ENCODE data around the gene HMGXB3.

DNA sequence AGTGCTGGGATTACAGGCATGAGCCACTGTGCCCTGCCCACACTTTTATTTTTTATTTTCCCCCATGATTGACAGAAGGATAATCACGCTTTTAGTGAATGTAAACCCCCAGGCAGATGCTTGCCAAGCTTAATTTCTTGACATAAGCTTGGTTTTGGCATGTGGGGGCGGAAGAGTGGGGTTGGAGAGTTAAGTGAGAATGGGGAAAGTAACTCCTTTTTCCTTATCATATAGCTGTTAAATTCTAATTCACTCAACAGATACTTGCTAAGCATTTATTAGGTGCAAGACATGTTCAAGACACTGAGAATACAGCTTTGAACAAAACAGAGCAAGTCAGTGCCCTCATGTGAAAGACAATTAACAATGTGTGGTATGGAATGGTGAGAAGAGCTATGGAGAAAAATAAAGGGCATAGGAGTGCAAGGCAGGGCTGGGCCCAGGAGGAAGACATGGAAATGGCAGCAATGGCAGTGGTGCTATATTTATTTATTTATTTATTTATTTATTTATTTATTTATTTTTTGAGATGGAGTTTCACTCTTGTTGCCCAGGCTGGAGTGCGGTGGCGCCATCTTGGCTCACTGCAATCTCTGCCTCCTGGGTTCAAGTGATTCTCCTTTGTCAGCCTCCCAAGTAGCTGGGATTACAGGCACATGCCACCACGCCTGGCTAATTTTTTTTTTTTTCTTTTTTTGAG, 37.8 kb upstream of the HMGXB3 start:
- TF ChIP-seq, protein P1, sequence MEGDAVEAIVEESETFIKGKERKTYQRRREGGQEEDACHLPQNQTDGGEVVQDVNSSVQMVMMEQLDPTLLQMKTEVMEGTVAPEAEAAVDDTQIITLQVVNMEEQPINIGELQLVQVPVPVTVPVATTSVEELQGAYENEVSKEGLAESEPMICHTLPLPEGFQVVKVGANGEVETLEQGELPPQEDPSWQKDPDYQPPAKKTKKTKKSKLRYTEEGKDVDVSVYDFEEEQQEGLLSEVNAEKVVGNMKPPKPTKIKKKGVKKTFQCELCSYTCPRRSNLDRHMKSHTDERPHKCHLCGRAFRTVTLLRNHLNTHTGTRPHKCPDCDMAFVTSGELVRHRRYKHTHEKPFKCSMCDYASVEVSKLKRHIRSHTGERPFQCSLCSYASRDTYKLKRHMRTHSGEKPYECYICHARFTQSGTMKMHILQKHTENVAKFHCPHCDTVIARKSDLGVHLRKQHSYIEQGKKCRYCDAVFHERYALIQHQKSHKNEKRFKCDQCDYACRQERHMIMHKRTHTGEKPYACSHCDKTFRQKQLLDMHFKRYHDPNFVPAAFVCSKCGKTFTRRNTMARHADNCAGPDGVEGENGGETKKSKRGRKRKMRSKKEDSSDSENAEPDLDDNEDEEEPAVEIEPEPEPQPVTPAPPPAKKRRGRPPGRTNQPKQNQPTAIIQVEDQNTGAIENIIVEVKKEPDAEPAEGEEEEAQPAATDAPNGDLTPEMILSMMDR (IDR thresholded peaks at IDR 0.05; ENCODE audit: insufficient read depth, low read length, poor library complexity, severe bottlenecking) = no peak
- TF ChIP-seq EZH2phosphoT487 (conservative IDR thresholded peaks at IDR 0.05; ENCODE audit: low read length) = no peak
